GM21528 (cell line): ENCODE results near the gene EDC4.
A peak's percentile ranks its signal among the peaks of the same experiment; 100 is the strongest.
"Not testable (repeated sequence)": the region's sequence is repeated elsewhere in the genome, so short reads cannot be mapped to it uniquely, and the experiment has no call there.

Experiments
- ATAC-seq: cut with Tn5 transposase; IDR thresholded peaks from one replicate; pipeline ENCODE4 v1.9.1; 2021; ENCODE audit warnings: mild to moderate bottlenecking, moderate library complexity; ENCODE audit not compliant: unreplicated experiment, low FRiP score

The EDC4 gene

DNA sequence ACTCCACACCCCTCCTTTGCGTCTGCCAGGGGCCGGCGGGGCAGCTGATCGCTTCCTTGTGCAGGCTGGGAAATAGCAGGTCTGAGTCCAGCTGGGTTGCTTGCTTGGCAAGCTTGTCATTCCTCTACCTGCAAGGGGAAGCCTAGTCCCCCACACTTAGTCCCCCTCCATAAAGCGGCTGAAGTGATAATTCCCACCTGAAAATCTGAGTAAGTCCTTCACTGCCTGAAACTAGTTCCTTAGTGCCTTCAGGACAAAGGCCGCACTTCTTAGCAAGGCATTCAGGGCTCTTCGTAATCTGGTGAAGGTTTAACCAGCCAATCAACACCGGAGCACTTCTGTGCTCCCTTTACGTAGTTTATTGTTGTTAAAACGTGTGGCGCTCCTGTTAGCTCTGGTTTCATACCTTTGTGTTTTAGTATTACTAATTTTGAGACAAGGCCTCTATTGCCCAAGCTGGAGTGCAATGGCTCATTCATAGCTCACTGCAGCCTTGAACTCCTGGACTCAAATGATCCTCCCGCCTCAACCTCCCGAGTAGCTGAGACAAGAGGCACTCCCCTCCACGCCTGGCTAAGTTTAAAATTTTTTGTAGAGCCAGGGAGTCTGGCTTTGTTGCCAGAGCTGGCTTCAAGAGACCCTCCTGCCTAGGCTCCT, 21.0 kb downstream of the EDC4 start:
- peak; percentile 6 for ATAC-seq

DNA sequence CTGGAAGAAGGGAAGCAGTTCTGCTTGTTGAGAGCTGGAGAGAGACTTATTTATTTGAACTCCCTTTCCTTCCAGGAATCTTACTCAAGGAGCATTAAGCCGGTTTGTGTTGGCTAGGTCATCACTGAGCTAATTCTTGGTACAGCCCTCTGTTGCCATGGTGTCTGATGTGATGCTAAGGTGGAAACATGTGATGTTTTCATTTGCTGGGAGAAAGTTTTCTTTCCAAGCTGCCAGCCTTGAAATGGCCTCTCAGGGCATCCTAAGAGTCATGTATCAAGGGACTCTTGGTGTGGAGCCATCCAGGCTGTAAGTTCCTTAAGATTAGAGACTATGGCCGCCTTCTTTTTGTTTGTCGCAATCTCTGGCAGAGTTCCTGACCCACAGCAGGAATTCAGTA, 24.4 kb downstream of the EDC4 start:
- no peak for ATAC-seq

DNA sequence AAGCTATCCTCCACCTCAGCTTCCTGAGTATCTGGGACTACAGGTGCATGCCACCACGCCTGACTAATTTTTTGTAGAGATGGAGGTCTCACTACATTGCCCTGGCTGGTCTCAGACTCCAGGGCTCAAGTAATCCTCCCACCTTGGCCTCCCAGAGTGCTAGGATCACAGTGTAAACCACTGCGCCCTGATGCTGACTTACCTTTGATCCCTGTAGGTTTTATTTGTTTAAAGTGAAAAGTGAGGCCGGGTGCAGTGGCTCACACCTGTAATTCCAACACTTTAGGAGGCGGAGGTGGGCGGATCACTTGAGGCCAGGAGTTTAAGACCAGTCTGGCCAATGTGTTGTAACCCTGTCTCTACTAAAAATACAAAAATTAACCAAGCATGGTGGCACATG, 28.9 kb downstream of the EDC4 start:
- ATAC-seq, result no peak

DNA sequence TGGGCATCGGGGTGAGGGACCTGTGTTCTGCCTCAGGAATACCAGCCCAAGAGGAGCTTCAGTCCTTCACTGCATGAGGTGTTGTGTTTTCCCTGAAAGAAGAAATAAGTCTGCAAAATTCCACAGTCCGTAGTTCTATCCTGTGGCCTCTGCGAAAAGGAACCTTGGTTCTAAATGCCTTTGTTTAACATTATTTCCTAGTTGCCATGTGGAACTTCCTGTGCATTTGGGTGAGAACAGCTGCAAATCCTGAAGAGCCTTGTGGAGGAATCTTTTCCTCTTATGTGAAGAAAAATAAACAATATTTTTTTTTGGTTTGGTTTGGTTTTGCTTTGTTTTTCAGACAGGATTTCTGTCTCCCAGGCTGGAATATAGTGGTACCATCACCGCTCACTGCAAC, 30.0 kb downstream of the EDC4 start:
- no peak for ATAC-seq

DNA sequence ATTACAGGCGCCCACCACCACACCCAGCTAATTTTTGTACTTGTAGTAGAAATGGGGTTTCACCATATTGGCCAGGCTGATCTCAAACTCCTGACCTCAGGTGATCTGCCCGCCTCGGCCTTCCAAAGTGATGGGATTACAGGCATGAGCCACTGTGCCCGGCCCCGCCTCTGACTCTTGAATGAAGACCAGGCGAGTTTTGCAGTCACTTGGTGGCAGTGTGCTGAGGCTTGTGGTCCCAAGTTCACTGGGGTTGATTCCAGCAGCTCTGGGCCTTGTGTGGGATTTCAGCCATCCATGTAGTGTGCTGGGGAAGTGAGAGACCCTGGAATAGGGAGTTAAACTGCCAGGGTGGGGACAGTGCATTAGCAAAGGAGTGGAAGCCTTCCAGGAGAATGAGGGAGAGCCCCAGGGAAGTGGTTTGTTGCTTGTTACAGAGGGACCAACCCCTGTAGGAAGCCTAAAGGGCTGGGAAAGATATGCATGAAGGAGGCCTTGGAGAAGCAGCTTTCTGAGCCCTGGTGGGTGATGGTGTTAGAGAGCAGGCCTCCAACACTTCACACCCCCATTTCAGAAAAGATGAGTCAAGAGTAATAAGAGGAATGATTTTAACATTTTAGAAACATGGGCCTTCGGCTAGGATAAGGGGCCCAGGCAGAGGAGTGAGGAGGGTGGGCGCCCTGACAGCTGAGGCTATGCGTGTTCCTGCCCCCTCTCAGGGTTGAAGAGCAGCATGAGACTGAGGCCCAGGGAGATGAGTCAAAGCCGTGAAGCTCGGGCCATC, 34.7 kb downstream of the EDC4 start:
- no peak for ATAC-seq

DNA sequence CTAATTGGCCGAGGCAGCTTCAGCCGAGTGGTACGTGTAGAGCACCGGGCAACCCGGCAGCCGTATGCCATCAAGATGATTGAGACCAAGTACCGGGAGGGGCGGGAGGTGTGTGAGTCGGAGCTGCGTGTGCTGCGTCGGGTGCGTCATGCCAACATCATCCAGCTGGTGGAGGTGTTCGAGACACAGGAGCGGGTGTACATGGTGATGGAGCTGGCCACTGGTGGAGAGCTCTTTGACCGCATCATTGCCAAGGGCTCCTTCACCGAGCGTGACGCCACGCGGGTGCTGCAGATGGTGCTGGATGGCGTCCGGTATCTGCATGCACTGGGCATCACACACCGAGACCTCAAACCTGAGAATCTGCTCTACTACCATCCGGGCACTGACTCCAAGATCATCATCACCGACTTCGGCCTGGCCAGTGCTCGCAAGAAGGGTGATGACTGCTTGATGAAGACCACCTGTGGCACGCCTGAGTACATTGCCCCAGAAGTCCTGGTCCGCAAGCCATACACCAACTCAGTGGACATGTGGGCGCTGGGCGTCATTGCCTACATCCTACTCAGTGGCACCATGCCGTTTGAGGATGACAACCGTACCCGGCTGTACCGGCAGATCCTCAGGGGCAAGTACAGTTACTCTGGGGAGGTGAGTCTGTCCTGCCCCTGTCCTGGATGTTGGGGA, 36.3 kb downstream of the EDC4 start:
- ATAC-seq, result no peak

DNA sequence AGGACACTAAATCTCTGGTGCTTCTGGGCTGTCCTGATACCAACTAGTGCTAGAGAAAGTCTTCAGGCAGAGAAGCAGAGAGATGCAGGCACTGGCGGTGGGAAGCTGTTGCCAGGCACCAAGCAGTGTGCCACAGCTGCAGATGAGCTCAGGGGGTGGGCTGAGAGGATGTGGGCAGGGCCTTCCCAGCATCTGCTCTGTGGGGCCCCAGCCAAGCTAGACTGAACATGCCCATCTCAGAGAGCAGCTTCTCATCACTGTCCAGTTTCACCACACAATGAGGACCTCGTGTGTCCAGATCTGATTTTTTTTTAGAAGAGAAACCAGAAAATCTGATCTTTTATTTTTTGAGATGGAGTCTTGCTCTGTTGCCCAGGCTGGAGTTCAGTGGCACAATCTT, 37.3 kb downstream of the EDC4 start:
- ATAC-seq, result no peak

DNA sequence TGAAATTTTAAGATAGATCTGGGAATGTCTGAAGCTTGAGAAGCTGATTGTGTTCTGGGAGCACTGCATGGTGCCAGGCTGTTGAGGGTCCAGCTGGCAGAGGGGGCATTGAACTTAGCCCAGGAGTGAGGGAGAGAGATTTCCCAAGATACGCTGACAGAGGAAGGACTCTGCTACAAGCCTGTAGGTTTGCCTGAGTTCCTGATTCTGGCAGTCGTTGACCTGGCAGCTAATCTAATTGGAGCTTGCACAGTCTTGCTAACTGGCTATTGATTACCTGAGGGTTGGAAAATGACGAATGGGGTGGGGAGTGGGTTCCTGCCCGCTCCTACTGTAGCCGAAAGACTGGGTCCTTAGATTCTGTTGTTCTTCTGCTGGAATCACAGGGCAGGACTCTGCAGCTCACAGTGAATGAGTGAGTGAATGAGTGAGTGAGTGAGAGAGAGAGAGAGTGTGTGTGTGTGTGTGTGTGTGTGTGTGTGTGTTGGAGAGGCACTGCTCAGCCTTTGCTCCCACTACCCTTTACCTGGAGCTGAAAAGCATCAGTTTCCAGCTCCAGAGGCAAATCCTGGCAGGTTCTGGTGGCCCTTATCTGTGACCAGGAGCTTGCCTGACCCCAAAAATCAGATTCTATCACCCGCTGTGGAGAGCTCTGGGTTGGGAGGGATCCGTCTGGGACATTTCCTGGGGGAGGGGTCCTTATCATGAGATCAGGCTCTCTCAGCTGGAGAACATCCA, 42.1 kb downstream of the EDC4 start:
- no peak for ATAC-seq

DNA sequence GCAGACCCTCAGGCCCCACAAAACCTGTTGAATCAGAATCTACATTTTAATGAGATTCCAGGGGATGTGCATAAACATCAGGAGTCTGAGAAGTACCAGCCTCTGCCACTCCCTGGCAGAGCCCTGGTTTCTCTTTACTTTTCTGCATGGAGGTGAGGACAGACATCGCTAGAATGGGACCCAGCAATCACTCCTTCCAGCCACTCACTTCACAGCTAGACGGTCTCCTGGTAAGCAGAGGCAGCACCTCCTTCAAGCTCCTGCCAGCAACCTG, 42.6 kb downstream of the EDC4 start:
- not testable (repeated sequence) for ATAC-seq

DNA sequence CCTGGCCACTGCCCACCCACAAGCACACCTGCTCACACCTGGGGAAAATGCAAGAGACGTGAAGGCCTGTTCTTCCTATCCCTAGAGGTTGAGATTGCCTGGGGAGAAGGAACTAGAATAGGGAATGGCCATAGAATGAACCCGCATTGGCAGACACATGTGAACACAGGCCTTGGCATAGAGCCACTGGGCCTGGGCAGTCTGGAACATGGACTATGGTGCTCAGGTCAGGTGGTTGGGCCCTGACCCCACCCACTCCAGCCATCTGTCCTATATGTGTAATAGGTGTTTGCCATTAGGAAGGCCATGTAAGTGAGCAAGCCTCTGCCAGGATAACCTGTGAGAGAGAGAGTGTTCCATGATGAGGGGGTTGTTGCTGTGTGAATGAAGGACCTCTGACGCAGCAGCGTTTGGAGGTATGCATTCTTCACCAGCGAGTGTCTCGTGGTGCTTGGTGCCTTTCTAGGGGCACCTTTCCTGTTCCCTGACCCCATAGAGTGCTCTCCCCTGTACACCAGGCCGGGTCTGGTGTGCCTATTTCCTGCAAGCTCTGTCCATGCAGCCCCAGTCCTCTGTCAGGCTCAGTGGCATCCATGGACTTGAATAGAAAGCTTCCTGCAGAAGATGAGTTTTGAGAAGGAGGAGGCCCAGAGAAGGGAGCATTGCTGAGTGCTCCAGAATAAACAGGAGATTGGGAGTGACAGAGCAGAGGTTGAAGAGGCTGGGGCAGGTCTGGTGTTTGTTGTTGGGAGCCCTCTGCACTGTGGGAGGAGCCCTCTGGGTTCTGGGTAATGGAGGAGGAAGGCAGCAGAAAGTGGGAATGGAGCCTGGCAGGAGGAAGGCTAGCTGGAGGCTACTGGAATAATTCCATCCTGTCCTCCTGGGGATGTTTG, 43.2 kb downstream of the EDC4 start:
- no peak for ATAC-seq

DNA sequence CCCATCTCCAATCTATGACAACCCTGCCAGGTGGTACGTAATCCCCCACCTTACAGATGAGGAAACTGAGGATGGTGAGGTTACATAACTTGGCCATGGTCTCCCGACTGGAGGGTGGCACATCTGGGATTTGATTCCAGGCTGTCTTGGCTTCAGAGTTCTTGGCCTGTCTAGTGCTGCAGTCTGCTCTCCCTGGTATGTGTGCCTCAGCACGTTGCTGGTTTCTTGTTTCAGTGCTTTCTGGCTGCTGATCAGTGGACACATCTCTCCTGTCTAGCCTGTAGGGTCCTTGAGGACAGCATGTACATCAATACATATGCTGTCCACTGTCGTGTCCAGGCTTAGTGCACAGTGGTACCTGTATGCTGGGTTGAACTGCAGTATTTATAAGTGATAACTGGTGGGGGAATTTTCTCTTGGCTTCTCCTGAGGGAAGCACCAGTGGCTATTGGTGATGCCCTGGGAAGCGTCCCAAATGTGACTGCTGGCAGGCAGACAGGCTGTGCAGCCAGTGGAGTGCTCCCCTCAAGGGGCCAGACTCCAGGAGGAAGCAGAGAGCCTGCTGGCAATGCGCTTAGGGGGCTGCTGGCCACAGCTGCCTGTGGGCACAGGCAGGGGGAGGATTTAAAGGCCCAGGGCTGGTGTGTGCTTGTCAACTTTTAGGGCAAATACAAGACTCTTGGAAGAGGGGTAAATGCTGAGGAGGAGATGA, 44.4 kb downstream of the EDC4 start:
- no peak for ATAC-seq

DNA sequence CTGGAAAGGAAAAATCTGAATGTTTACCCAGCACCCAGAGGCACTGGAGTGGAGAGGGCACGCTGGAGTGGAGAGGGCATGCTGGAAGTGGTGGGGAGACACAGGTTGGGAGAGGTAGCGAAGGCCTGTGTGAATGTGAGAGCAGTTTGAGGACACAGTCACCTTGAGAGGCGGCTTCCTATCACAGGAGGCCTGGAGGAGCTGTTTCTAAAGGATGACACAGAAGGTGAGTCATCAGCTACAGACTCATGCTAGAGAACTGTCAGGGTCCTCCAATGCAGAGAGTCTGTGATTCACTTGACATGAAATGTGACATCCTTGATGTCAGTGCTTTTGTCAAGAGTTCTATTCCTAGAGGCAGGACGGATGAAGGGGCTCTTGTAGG, 45.0 kb downstream of the EDC4 start:
- no peak for ATAC-seq

DNA sequence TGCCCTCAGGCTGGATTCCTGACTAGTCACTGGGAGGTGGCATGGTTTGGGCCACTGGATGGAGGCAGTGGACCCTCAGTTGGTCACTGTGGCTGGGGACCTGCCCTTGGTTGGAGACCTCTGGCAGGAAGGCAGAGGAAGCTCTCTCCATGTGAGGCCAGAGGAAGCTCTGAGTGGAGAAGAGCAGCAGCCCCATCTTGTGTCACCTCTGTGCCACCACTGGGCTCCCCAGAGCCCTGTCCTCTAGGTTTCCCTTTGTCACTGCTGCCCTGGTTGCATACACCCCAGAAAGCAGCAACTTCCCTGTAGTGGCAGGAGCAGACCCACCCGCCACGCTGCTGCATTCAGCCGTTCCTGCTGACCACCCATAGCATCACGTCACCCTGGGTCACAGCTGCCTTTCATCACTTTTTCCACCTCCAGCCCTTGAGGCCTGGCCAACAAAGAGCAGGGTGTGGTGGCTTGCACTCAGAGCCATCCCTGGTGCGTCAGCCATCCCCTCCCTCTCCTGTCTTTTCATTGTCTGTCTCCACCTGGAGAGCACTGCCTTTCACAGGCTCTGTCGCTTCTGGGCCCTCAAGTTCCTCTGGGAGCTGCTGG, 46.9 kb downstream of the EDC4 start:
- ATAC-seq, result no peak

DNA sequence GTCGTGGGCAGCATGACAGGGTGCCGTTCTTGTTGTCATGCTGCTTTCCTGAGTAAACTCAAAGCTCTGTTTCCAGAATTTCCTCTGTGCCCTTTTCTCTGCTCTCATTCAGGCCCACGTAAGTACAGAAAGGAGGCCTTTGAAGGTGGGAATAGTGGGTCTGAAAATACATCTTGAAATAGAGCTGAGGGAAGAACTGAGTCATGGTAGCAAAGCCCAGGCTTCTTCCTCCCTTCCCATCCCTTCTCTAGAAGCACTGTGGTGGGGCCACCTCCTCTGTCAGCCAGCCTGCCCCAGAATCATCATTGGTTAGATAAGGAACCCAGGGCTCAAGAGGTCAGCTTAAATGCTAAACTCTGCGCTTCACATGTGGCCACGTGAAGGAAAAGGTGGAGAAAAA, 49.4 kb downstream of the EDC4 start:
- ATAC-seq, result no peak

DNA sequence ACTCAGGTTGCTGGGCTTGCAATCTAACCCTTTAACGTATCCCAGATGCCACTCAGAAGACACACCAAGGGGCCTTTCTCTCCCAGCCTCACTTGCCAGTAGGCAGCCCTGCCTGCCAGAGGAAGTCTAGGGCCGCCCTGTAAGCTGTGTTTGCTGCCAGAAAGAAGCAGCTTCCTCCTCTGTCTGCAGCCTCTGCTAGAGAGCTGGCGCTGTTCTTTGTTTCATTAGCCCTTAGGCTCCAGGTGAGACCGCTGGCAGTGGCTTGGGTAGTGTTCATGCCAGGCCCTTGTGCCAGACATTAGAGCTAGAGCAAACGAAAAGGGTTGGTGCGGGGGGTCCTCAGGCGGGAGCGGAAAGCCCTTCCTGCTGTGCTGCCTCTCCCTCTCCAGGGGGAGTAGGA, 49.9 kb downstream of the EDC4 start:
- ATAC-seq, result no peak

DNA sequence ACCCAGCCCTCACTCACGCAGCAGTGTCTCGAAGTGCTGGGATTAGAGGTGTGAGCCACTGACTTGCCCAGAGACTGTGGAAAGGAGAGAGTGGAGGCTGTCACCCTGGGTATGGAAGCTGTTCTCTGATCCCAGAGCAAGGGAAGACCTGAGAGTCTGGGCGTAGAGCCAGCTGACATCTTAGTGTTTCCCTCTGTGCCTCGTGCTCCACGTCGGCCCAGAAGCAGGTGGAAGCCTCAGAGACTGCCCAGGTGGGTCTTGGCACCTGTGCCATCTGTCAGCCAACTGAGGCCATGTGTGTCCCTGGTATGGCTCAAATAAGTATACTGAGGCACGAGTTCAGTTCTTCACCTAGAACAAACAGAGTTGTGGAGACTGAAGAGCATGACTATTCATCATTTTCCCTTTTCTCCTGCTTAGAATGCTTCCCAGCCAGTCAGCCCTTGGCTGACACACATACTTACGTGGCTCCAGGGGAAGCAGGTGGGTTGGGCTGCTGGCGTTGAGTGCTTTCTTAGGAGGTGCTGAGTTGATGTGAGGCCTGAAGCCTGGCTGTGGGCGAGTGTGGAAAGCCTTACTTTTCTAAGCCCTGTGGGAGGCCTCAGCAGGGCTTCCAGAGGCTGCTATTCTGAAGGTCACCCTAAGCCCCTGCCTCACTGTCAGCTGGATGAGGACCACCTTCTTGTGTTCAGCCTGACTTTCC, 50.7 kb downstream of the EDC4 start:
- no peak for ATAC-seq

DNA sequence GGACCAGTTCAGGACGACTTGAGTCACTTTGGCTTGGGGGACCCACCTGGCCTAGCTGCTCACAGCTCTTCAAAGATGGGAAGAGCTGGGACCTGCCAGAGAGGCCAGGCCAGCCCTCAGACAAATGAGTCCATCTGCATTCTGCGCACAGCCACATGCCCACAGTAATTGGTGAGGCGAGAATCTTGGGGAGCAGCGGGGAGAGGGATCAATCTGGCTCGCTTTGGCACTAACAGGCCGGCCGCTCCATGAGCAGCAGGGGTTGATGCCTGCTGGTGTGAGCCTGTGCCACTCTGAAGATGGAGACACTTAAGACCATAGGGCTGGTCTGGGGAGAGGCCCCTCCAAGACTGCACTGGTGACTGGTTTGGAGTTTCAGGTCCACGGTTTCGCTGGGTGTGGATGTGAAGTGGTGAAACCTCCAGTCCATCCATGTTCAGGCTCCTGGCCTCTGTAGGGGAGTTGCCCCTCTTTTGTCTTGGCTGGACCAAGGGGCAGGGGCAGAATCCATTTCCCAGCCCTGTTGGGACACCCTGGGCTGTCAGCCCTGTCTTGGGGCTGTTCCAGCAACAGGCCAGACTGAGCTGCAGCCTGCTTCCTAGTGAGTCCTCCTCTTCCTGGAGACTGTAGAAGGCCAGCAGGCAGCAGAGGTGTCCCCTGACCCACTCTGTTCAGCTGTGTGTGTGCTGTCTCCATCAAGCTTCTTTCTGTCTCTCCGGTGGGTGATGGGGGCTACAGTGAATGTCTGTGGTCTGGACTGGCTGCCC, 51.5 kb downstream of the EDC4 start:
- ATAC-seq, result no peak

DNA sequence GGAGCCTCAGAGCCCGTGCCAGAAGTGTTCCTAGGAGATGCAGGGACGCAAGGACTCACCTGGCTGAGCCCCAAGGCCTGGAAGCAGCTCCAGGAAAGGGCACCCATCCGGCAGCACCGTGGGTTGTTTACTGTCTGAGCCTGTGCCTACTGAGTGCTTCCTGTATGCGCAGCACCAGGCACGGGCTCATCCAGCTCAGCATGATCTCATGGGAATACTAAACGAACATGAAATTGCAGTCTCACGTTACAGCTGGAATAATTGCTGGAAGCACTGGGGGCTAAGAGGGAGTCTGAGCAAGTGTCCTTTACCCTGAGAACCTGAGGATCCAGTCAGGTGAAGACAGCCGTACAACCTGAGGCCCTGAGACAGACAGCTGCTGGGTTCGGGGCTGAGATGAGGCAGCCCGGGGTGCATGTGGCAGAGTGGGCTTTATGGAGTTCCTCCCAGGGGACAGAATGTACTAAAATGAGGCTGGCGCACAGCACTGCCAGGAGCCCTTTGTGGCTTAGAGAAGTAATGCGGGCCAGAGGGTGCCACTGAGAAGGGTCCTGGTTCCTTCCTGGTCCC, 53.4 kb downstream of the EDC4 start:
- ATAC-seq, result no peak
